GM18519 (cell line): ENCODE measurements around the gene SLK.

ENCODE experiments used
- ATAC-seq: cut with Tn5 transposase; IDR thresholded peaks from one replicate; pipeline ENCODE4 v1.9.1; 2021; ENCODE audit warnings: mild to moderate bottlenecking, moderate library complexity; ENCODE audit not compliant: unreplicated experiment, low FRiP score

SLK gene

DNA sequence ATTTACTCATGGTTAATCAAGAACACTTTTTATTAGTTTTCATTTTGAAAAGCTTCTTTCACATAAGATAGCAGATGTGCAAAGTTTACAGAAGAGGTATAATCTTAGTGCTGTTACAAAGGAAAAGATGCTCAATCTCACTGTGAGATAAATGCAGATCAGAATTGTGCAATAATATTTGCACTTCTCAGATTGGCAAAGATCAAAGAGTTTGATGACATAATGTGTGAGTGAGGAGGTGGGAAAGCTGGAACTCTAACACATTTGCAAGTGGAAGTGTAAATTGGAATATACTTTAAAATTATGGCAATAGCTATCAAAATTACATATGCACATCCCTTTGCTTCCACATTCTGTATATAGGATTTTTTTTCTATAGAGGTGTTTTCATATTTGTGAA lies 27.4 kb upstream of the SLK start:
- ATAC-seq = no peak

DNA sequence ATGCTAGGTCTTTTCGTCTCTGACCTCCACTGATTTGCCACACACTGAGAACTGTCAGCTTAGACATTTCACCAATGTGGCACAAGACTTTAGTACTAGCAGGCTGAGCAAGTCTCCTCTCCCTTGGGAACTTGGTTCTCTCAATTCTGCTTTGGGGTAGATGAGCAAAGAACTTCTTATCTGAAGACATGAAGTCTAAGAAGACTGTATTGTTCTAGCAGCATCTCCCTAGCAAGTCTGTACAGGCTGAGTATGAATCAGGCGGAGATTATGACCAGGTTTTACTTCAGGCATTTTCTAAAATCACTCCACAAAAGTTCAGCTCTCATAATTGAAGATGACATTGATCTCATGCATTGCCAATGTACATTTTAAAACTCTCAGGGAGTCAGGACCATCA lies 25.1 kb upstream of the SLK start:
- ATAC-seq = no peak

DNA sequence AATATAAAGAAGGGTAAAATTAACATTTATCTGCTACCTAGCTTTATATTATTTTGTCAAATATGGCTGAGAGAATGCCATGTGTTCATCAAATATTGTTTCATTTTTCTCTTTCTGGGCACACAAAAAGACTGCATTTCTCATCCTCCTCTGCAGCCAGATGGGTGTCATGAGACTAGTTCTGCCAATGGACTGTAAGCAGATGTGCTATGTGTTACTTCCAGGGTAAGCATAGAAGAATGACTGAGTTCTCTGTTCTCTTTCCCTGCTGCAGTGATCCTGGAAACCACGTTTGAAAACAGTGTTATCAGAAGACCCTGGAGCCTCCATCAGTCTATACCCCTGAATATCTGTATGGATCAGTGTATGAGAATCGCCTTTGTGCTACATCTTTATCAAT lies 24.1 kb upstream of the SLK start:
- no peak for ATAC-seq

DNA sequence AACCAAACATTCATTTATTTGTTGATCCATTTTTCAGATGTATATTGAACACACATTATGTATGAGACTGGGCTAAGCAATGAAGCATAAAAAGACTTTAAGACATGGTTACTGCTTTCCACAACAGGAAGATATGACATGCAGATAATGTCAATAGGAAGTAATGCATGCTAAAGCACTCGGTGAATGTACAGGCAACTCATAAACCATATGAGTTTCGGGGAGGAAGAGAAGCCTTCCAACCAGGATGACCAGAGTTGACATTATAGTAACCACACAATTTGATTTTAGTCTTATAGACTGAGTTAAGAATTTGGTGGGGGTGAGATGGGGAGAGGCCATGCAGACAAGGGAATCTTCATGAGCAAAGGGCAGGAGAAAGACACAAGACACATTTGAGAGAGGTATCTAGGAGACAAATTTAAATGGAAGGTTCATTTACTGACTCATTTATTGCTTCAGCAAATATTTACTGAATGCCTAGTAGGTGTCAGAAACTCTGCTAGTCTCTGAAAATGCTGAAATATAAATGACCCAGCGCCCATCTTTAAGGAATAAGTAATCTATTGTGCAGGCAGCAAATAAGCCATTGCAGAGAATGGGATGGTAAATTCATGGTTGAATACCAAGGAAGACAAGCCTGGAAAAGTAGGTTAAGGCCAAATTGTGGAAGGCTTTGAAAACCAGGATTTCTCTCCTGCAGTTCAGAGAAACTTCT lies 19.0 kb upstream of the SLK start:
- no peak for ATAC-seq

- no peak for ATAC-seq
These were observed 17.2 kb upstream of the SLK start for GRCh38 chr10:103949728-103950127.

- ATAC-seq = no peak
These were observed 15.8 kb upstream of the SLK start for GRCh38 chr10:103951183-103951582.

DNA sequence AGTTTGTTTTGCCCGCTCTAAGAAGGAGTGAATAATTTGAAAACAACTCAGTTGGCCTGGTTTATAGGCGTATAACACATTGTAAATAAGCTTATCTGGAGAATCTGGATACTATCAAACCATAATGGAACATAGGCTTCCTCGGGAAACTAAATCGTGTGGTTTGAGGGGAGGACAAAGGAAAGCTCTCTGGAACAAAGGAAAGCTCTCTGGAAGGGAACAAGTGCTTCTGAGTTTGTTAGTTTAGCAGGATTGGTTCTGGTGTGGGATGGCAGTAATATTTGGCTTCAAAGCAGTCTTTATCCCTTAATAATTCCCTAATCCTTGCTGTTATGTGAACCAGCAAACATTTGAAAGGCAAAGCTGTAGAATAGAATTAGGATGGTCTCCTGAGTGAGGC lies 15.0 kb upstream of the SLK start:
- no peak for ATAC-seq

DNA sequence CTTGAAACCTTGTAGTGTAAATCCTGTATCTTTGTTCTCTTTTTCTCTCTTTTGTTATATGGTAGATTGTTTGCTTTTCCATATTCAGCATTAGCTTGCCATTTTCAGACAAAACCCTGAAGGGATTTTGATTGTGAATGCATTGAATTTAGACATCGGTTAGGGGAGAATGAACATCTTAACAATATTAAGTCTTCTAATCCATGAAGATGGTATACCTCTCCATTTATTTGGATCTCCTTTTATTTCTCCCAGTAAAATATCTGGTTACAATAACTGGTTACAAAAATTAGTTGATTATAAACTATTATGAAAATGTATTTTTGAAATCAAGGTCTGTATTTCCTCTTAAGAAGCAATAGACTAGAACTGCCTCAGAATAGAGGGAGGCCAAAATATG lies 12.4 kb upstream of the SLK start:
- no peak for ATAC-seq

DNA sequence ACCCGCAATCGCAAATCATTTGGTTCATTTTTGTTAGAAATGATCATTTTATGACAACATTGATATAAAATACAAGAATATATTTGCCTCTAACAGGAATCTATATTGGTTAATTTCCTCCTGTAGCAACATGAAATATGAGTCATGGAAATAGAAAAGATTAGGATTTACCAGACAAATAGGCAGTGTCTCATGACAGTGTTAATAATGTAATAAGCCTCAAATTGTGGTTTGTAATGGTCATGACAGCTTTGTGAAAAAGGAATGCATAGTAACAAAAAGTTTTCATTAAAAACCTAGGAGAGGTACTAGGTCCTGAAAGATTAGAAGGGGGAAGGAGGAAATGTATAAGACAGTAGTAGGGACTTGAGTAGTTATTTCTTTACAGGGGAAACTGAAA lies 7.9 kb upstream of the SLK start:
- no peak for ATAC-seq

- ATAC-seq = no peak
These were observed 6.8 kb upstream of the SLK start for GRCh38 chr10:103960103-103960502.

- ATAC-seq = peak; percentile 15
These were observed 620 bp downstream of the SLK start for GRCh38 chr10:103967448-103968071.

GRCh38 chr10:103968441-103969391 lies 1.8 kb downstream of the SLK start:
- ATAC-seq = no peak

DNA sequence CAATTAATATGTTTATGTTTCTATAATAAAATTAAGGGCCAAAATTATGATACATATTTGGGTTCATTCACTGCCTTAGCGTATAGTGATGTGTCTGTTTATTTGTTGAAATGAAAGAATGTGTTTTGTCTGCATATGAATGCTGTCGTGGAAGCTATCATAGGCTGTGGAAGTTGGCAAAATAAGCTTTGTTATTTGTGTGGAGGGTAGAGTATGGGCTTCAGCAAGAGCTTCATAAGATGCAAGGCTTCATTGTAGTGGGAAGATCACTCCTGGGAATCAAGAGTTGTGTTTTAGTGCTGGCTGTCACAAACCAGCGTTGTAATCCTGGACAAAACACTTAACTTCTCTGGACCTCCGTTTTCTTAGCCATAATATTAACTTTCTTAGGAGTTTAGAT lies 2.5 kb downstream of the SLK start:
- no peak for ATAC-seq

GRCh38 chr10:103969857-103970627 lies 3.1 kb downstream of the SLK start:
- no peak for ATAC-seq

DNA sequence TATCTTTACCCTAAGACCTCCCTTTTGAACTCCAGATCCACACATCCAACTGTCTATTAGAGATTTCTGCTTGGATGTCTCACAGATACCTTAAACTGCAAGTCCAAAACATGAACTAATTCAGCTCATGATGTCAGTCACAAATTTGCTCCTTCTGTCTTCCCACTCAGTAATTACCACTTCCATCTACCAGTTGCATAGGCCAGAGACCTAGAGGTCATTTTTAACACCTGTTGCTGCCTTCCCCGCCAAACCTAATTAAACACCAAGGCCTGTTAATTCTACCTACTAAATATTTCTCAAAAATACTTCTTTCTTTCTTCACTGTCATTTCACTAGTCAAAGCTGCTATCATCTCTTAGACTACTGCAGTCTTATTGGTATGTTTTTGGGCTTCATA lies 8.2 kb downstream of the SLK start:
- no peak for ATAC-seq

DNA sequence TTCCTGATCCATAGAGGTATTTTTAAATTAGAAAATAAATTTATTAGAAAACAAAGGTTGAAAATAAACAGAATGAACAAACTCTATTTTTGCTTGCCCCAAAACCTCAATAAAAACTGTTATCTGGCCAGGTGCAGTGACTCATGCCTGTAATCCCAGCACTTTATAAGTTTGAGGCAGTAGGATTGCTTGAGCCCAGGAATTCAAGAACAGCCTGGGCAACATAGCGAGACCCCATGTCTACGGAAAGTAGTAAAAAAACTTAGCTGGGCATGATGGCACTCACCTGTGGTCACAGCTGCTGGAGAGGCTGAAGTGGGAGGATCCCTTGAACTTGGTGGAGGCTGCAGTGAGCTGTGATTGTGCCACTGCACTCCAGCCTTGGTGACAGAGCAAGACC lies 10.3 kb downstream of the SLK start:
- no peak for ATAC-seq

DNA sequence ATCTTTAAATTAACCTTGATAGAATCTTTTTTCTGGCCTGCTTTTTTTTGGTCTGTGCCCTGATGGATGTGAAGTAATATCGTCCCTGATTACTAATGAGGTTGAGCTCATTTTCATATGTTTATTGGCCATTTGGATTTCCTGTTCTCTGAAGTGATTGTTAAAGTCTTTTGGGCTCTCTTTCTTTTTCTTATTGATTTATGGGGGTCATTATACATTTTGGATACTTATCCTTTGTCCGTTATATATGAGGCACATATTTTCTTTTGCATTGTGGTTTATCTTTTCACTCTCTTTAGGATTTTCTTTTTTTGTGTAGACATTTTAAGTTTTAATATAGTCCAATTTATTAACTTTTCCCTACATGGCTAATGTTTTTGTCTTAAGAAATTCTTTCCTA lies 12.6 kb downstream of the SLK start:
- no peak for ATAC-seq

GRCh38 chr10:103980288-103980906 lies 13.5 kb downstream of the SLK start:
- ATAC-seq = no peak

- ATAC-seq = no peak
These were observed 15.7 kb downstream of the SLK start for GRCh38 chr10:103982639-103983038.

GRCh38 chr10:103983367-103983911 lies 16.5 kb downstream of the SLK start:
- ATAC-seq = peak; percentile 74
